HS-5 (cell line): ENCODE data around the gene ATF6B.

Source experiments
- DNase-seq: peaks from one replicate; pipeline ENCODE4 v3.0.0-alpha.2; 2012; ENCODE audit warnings: low read depth

Gene ATF6B

DNA sequence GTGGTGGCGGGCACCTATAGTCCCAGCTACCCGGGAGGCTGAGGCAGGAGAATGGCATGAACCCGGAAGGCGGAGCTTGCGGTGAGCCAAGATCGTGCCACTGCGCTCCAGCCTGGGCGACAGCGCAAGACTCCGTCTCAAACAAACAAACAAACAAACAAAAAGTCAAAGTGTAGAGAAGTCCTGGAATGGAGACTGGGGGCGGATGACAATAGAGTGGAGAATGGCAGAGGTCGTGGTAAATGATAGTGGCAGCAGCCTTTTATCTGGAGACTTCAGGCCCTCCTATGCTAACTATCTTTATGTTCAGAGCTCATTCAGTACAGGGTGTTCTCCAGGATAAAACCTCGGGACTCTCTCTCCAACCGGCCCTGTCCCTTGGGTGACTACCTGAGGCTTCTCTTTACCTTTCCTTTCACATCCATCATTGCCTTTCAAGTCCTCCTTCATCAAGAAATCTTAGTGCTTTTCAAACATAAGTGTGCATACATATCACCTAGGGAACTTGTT lies 3.4 kb upstream of the ATF6B start:
- no peak for DNase-seq

DNA sequence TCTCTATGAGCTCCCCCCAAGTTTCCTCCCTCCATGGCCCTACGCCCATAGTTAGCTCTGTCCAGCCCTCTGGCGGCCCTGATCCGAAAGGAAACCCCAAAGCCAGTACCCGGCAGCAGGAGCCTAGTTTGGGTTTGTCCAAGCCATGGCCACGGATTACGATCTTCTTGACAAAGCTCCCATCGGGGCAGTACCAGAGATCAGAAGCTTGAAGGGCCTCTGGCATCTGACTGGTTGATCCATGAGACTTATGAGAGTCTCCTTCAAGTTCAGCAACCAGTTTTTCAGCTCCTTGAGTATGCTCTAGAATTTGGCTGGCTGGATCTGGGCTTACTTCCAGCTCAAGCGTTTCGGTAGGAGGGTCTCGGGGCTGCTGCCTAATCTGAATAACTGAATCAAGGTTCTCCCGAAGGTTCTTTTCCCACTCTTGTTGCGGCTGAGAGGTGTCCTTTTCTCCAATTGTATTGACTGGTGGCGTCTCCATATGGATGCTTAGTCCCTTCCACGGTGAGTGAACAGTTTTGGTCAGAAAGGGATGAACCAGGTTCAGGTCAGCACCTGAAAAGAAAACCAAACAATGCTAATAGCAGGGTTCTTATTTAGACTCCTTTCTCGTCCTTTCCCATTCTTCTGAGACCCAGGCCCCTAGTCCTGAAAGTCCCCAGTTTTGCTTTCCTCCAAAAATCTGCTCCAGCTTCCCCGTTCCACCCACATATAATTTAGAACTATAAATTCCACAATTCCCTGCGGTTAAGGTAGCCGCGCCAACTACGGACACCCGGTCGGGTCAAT lies 1.4 kb upstream of the ATF6B start:
- DNase-seq: no peak

DNA sequence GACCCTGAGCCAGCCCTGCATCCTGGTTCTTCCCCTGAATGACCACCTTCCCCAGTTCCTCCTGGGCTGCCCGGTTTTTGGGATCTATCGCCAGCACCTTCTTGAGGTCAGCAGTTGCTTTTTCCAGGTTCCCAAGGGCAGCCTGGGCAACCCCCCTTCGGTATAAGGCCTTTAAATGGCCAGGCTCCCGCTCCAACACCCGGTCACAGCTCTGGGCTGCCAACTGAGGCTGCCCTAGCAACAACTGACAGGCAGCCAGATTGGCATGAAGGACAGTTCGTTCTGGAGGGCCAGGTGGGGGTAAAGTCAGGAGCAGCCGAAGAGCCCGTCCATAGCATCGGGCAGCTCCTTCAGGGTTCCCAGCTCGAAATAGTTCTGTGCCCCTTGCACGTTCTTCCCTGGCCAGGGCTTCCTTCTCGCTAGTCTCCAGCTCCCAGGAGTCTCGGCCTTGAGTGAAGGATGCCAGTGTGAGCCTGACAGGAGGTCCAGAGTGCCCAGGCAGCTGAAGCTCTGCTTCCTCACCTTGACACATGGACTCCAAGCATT lies 778 bp upstream of the ATF6B start:
- no peak for DNase-seq

GRCh38 chr6:32127409-32127716 lies 683 bp downstream of the ATF6B start:
- DNase-seq: no peak

DNA sequence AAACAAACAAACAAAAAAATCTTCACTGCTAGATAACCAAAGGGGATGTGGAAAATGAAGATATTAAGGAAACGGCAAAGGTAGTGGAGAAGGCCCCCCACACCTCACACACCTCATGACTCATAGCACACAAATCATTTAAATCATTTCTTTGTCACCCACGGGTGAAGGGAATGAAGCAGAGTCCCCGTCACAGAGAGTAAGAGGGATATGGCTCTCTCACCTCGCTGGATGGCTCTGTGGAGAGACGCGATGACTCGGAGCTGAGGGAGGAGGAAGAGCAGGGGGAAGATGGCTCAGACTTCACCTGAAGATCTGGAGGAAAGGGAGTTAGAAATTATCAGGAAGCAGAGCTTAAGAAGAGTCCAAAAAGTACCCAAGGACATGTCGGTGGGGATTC lies 1.2 kb downstream of the ATF6B start:
- DNase-seq: no peak

GRCh38 chr6:32123681-32124080 lies 4.4 kb downstream of the ATF6B start:
- DNase-seq: no peak

GRCh38 chr6:32120573-32121059 lies 7.4 kb downstream of the ATF6B start:
- no peak for DNase-seq

DNA sequence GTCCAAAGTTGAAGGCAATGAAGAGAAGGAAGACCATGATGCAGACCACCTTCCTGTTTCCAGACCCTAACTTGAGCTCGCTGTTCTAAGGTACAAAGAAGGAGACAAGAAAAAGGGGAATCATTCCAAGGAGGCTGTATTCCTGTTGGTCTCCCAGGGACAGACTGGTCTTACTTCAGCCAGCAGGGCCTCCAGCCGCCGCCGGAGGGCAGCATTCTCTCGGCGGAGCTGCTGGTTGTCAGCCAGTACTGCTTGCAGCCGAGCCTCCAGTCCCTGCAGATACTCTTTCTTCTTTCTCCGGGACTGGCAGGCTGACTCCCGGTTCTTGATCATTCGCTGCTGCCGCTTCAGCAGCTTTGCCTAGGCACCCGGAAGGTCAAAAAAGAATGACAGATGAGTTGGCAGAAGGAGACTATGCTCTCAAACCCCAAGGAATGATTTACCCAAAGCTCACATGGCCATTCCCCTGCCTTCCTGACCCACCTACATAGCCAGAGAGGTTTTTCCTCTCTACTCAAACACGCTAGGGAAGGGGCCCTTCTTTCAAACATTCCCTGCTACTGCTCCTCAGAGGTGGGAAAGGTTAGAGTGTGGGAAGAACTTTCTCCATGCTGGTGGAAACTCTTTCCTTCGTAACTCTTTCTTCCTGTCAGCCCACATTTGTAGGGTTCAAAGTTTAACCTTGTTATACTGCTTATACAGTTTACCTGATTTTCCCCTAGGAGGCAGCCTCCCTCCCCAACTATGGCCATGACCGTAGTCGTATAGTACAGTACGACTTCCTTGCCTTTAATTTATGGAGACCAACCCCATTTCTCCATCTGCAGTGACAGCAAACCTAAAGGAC lies 9.0 kb downstream of the ATF6B start:
- no peak for DNase-seq

DNA sequence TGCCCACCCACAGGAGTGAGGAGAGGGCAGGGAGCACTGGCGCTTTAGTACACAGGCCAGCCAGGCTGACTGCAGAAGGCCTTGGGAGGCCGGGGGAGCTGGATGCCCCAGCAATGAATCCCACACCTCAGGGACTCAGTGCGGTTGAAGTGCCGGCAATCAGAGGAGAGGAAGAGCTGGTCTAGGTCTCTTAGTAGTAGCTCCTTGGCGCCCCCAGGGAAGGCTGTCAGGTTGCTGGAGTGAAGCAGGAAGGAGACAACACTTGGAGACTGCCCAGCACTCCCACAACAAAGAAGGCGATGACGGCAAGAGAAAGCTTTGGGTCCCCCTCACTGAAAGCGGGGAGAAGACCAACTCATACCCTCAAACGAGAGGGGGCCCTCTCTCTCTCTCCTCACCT lies 10.6 kb downstream of the ATF6B start:
- no peak for DNase-seq

- DNase-seq: no peak
Observed at GRCh38 chr6:32116674-32117073, 11.4 kb downstream of the ATF6B start.

- DNase-seq: no peak
Observed at GRCh38 chr6:32115623-32116022, 12.4 kb downstream of the ATF6B start.

- peak; percentile 73 for DNase-seq
Observed at GRCh38 chr6:32114796-32115195, 13.2 kb downstream of the ATF6B start.

- DNase-seq: peak; percentile 78
Observed at GRCh38 chr6:32113386-32114352, 14.4 kb downstream of the ATF6B start.

GRCh38 chr6:32112431-32112980 lies 15.5 kb downstream of the ATF6B start:
- DNase-seq: no peak

DNA sequence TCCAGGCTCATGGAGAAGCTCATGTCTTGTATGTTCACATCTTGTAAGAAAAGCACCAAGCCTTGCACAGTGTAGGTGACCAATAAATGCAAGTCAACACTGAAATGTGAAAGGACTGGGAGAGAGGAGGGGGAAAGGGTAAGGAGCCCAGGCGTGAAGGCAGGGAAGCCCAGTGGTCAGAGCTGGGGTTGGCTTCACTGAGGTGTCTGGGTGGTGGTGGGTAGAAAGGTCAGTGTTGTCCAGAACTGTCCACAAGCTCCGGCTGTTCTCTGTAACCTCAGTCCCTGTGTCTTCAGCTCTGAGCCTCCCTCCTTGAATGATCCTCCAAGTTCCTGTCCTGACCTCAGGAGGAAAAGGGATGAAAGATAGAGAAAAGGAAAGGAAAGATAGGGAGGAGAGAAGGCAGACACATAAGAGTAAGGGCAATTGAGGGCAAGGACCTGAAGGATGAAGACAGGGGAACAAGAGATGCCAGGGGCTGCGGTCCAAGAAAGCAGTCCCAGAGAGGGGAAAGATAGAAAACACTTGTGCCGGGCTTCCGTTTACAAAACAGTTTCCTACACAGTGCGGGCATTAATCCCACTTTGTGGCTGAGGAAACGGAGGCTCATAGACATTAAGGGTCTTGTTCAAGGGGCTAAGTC lies 16.5 kb downstream of the ATF6B start:
- no peak for DNase-seq

- DNase-seq: no peak
Observed at GRCh38 chr6:32110632-32111031, 17.4 kb downstream of the ATF6B start.

DNA sequence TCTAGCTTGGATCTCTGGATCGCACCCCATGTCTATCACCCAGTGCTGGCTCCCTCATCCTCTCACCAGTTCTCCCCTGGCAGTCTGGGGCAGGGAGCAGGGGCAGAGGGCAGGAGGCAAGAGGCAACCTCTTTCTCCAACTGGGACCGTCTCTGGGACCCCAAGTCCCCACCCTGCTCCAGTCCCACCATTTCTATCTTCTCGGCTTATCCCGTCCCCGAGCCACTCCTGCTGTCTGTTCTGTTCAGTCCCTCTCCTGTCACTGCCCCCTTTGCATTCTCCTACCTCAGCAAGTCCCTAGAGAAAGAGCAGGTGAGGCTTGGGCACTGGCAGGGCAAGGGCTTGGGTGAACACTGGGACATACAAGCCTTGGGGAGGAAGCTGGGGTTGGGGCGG lies 18.3 kb downstream of the ATF6B start:
- DNase-seq: no peak

- no peak for DNase-seq
Observed at GRCh38 chr6:32109114-32109764, 18.8 kb downstream of the ATF6B start, which contains the start of gene TNXB. TSS of gene TNXB (minus strand) at chr6:32109338. CDS start at chr6:32098198, 11,140 bp downstream.

DNA sequence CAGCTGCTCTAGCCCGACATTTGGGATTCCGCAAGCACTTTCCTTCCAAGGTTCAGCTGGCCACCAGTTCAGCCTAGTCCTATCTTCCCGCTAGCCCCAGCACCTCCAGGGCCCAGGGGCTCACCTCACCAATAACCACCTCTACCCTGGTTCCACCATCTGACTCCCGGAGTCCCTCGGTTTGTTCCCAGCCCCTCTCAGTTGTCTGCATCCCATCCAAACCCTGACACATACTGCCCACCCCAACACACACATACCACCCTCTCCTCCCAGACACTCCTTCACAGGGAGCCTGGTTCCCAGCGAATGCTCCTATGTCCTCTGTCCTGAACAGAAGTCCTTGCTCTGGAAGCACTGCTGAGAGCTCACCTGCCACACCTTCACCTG lies 19.3 kb downstream of the ATF6B start:
- DNase-seq: no peak

GRCh38 chr6:32108094-32108627 lies 19.9 kb downstream of the ATF6B start:
- no peak for DNase-seq
